Stimulated activated memory B cell treated with anti-CD40 and anti-IgM and Interleukin-4, amounts not matched to agents 10 μg/mL and 1 μg/mL and 100 μg/mL, for 72 hours (primary cell): ENCODE results near the gene SLC37A1.
"Not testable (repeated sequence)": the region's sequence is repeated elsewhere in the genome, so short reads cannot be mapped to it uniquely, and the experiment has no call there.

Source experiments
- ATAC-seq: fragments of 150-1000 bp; cut with Tn5 transposase; 2 replicates; pipeline ENCODE4 v1.10.0; 2021
- H3K27ac Mint-ChIP-seq: one replicate; pipeline ENCODE4 v1.8.0; 2022; ENCODE audit warnings: mild to moderate bottlenecking, mixed read lengths
- H3K27me3 Mint-ChIP-seq: one replicate; pipeline ENCODE4 v1.8.0; 2022; ENCODE audit warnings: mixed read lengths
- H3K36me3 Mint-ChIP-seq: one replicate; pipeline ENCODE4 v1.8.0; 2022; ENCODE audit warnings: mixed read lengths
- H3K4me1 Mint-ChIP-seq: one replicate; pipeline ENCODE4 v1.8.0; 2022; ENCODE audit warnings: mixed read lengths
- H3K4me3 Mint-ChIP-seq: one replicate; pipeline ENCODE4 v1.8.0; 2022; ENCODE audit warnings: mild to moderate bottlenecking, moderate library complexity, mixed read lengths
- H3K9me3 Mint-ChIP-seq: one replicate; pipeline ENCODE4 v1.8.0; 2022; ENCODE audit warnings: mixed read lengths

The SLC37A1 gene

GRCh38 chr21:42614811-42615351 is 101.2 kb downstream of the SLC37A1 start:
- H3K4me1 Mint-ChIP-seq: peaks cover 6% of the 10 kb centered on the region
- no peak overlapping the region for H3K27ac Mint-ChIP-seq
- H3K9me3 Mint-ChIP-seq: peaks cover 2% of the 10 kb centered on the region
- H3K4me3 Mint-ChIP-seq: no peak overlapping the region
- H3K27me3 Mint-ChIP-seq: peaks cover 22% of the 10 kb centered on the region
- no peaks in the 10 kb centered on the region for H3K36me3 Mint-ChIP-seq
- peak; percentile 20 for ATAC-seq

GRCh38 chr21:42615377-42615776 is 101.7 kb downstream of the SLC37A1 start:
- H3K4me3 Mint-ChIP-seq, ATAC-seq, H3K9me3 Mint-ChIP-seq, H3K36me3 Mint-ChIP-seq, H3K4me1 Mint-ChIP-seq, H3K27ac Mint-ChIP-seq: not testable (repeated sequence)
- H3K27me3 Mint-ChIP-seq: peaks cover 27% of the 10 kb centered on the region

GRCh38 chr21:42615924-42616323 is 102.3 kb downstream of the SLC37A1 start:
- Mint-ChIP-seq H3K27me3 (peaks cover 33% of the 10 kb centered on the region), H3K4me1 (no peaks in the 10 kb centered on the region), H3K36me3 (no peaks in the 10 kb centered on the region), H3K4me3 (no peak overlapping the region), H3K9me3 (no peaks in the 10 kb centered on the region), H3K27ac (no peak overlapping the region)
- no peak for ATAC-seq

- ATAC-seq: no peak
- no peaks in the 10 kb centered on the region for H3K36me3 Mint-ChIP-seq
- no peaks in the 10 kb centered on the region for H3K4me1 Mint-ChIP-seq
- H3K27me3 Mint-ChIP-seq: peaks cover 38% of the 10 kb centered on the region
- H3K27ac Mint-ChIP-seq: no peak overlapping the region
- no peak overlapping the region for H3K4me3 Mint-ChIP-seq
- no peaks in the 10 kb centered on the region for H3K9me3 Mint-ChIP-seq
Observed at GRCh38 chr21:42616446-42616845, 102.8 kb downstream of the SLC37A1 start.

GRCh38 chr21:42616941-42617340 is 103.3 kb downstream of the SLC37A1 start:
- Mint-ChIP-seq H3K27ac (no peak overlapping the region), H3K27me3 (peaks cover 43% of the 10 kb centered on the region), H3K9me3 (no peaks in the 10 kb centered on the region), H3K36me3 (no peaks in the 10 kb centered on the region), H3K4me1 (no peaks in the 10 kb centered on the region), H3K4me3 (no peak overlapping the region)
- ATAC-seq: no peak

GRCh38 chr21:42617486-42617885 is 103.8 kb downstream of the SLC37A1 start:
- no peaks in the 10 kb centered on the region for H3K36me3 Mint-ChIP-seq
- H3K4me3 Mint-ChIP-seq: no peak overlapping the region
- peaks cover 48% of the 10 kb centered on the region for H3K27me3 Mint-ChIP-seq

GRCh38 chr21:42618707-42619102 is 105.1 kb downstream of the SLC37A1 start:
- H3K9me3 Mint-ChIP-seq: no peaks in the 10 kb centered on the region
- no peaks in the 10 kb centered on the region for H3K36me3 Mint-ChIP-seq
- no peaks in the 10 kb centered on the region for H3K4me1 Mint-ChIP-seq
- no peak overlapping the region for H3K27ac Mint-ChIP-seq
- no peak for ATAC-seq
- peaks cover 55% of the 10 kb centered on the region for H3K27me3 Mint-ChIP-seq
- no peak overlapping the region for H3K4me3 Mint-ChIP-seq

More at GRCh38 chr21:42617486-42617885, 103.8 kb downstream of the SLC37A1 start:
- Mint-ChIP-seq H3K9me3 (no peaks in the 10 kb centered on the region), H3K4me1 (no peaks in the 10 kb centered on the region), H3K27ac (no peak overlapping the region)
- ATAC-seq: no peak

- ATAC-seq: no peak
- H3K36me3 Mint-ChIP-seq: no peaks in the 10 kb centered on the region
- H3K4me1 Mint-ChIP-seq: no peaks in the 10 kb centered on the region
- H3K4me3 Mint-ChIP-seq: no peak overlapping the region
- no peak overlapping the region for H3K27ac Mint-ChIP-seq
- no peaks in the 10 kb centered on the region for H3K9me3 Mint-ChIP-seq
- peaks cover 59% of the 10 kb centered on the region for H3K27me3 Mint-ChIP-seq
Observed at GRCh38 chr21:42619166-42619565, 105.5 kb downstream of the SLC37A1 start.

GRCh38 chr21:42619841-42620240 is 106.2 kb downstream of the SLC37A1 start:
- H3K4me1 Mint-ChIP-seq: no peaks in the 10 kb centered on the region
- H3K9me3 Mint-ChIP-seq: no peaks in the 10 kb centered on the region
- ATAC-seq: no peak
- no peaks in the 10 kb centered on the region for H3K36me3 Mint-ChIP-seq
- H3K27me3 Mint-ChIP-seq: peaks cover 65% of the 10 kb centered on the region
- H3K27ac Mint-ChIP-seq: no peak overlapping the region
- no peak overlapping the region for H3K4me3 Mint-ChIP-seq

- no peaks in the 10 kb centered on the region for H3K4me1 Mint-ChIP-seq
- H3K36me3 Mint-ChIP-seq: no peaks in the 10 kb centered on the region
- no peak overlapping the region for H3K27ac Mint-ChIP-seq
- no peaks in the 10 kb centered on the region for H3K9me3 Mint-ChIP-seq
- no peak overlapping the region for H3K4me3 Mint-ChIP-seq
- H3K27me3 Mint-ChIP-seq: peaks cover 72% of the 10 kb centered on the region
- no peak for ATAC-seq
Observed at GRCh38 chr21:42621166-42621818, 107.6 kb downstream of the SLC37A1 start.

GRCh38 chr21:42621819-42622177 is 108.1 kb downstream of the SLC37A1 start:
- ATAC-seq: no peak
- Mint-ChIP-seq H3K4me3 (no peak overlapping the region), H3K36me3 (no peaks in the 10 kb centered on the region), H3K4me1 (no peaks in the 10 kb centered on the region), H3K27me3 (peaks cover 77% of the 10 kb centered on the region), H3K27ac (no peak overlapping the region), H3K9me3 (no peaks in the 10 kb centered on the region)

GRCh38 chr21:42622284-42622683 is 108.6 kb downstream of the SLC37A1 start:
- no peaks in the 10 kb centered on the region for H3K36me3 Mint-ChIP-seq
- H3K4me3 Mint-ChIP-seq: no peak overlapping the region
- no peaks in the 10 kb centered on the region for H3K9me3 Mint-ChIP-seq
- no peak for ATAC-seq
- H3K4me1 Mint-ChIP-seq: no peaks in the 10 kb centered on the region
- H3K27me3 Mint-ChIP-seq: peaks cover 82% of the 10 kb centered on the region
- H3K27ac Mint-ChIP-seq: no peak overlapping the region

GRCh38 chr21:42623694-42624093 is 110.0 kb downstream of the SLC37A1 start:
- H3K4me3 Mint-ChIP-seq: no peak overlapping the region
- no peaks in the 10 kb centered on the region for H3K4me1 Mint-ChIP-seq
- H3K36me3 Mint-ChIP-seq: no peaks in the 10 kb centered on the region
- no peaks in the 10 kb centered on the region for H3K9me3 Mint-ChIP-seq
- peaks cover 74% of the 10 kb centered on the region for H3K27me3 Mint-ChIP-seq
- H3K27ac Mint-ChIP-seq: no peak overlapping the region
- no peak for ATAC-seq

- no peak for ATAC-seq
- H3K9me3 Mint-ChIP-seq: no peaks in the 10 kb centered on the region
- no peak overlapping the region for H3K27ac Mint-ChIP-seq
- no peaks in the 10 kb centered on the region for H3K36me3 Mint-ChIP-seq
- no peaks in the 10 kb centered on the region for H3K4me1 Mint-ChIP-seq
- H3K27me3 Mint-ChIP-seq: peaks cover 68% of the 10 kb centered on the region
- H3K4me3 Mint-ChIP-seq: no peak overlapping the region
Observed at GRCh38 chr21:42624095-42624790, 110.6 kb downstream of the SLC37A1 start.

GRCh38 chr21:42624936-42625335 is 111.3 kb downstream of the SLC37A1 start:
- H3K36me3 Mint-ChIP-seq: no peaks in the 10 kb centered on the region
- no peaks in the 10 kb centered on the region for H3K9me3 Mint-ChIP-seq
- ATAC-seq: no peak
- no peak overlapping the region for H3K4me3 Mint-ChIP-seq
- peaks cover 61% of the 10 kb centered on the region for H3K27me3 Mint-ChIP-seq
- H3K4me1 Mint-ChIP-seq: no peaks in the 10 kb centered on the region
- no peak overlapping the region for H3K27ac Mint-ChIP-seq

- H3K27ac Mint-ChIP-seq: no peak overlapping the region
- no peaks in the 10 kb centered on the region for H3K4me1 Mint-ChIP-seq
- H3K9me3 Mint-ChIP-seq: no peaks in the 10 kb centered on the region
- ATAC-seq: no peak
- no peak overlapping the region for H3K4me3 Mint-ChIP-seq
- peaks cover 49% of the 10 kb centered on the region for H3K27me3 Mint-ChIP-seq
- no peaks in the 10 kb centered on the region for H3K36me3 Mint-ChIP-seq
Observed at GRCh38 chr21:42626171-42626570, 112.5 kb downstream of the SLC37A1 start.
